ENCODE measurements around the gene SLC2A4RG.

The SLC2A4RG gene

GRCh38 chr20:63736893-63737694 lies 2.5 kb upstream of the SLC2A4RG start:
- no peak for DNase-seq (ENCODE audit: low read depth)

GRCh38 chr20:63737695-63737944 lies 2.0 kb upstream of the SLC2A4RG start:
- DNase-seq (ENCODE audit: low read depth): no peak
- no peak overlapping the region for H3K4me3 ChIP-seq (ENCODE audit: low read depth, low read length)

More at GRCh38 chr20:63736893-63737694, 2.5 kb upstream of the SLC2A4RG start:
- H3K4me3 ChIP-seq (ENCODE audit: low read depth, low read length): no peak overlapping the region

DNA sequence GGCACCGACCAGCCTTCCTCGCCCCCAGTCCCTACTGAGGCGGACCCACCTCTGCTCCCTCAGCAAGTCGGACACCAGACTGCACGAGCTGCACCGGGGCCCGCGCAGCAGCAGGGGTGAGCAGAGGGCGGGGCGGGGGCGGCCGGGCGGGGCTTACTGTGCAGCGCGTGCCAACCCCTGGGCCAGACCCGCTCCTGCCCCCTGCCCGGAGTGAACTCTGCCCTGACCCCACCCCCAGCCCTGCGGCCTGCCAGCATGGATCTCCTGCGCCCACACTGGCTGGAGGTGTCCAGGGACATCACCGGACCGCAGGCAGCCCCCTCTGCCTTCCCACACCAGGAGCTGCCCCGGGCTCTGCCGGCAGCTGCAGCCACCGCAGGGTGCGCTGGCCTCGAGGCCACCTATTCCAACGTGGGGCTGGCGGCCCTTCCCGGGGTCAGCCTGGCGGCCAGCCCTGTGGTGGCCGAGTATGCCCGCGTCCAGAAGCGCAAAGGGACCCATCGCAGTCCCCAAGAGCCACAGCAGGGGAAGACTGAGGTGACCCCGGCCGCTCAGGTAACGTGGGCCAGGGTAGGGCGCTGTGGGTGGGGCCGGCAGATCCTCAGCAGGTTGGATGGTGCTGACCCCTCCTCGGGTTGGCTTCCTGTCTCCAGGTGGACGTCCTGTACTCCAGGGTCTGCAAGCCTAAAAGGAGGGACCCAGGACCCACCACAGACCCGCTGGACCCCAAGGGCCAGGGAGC lies 1.5 kb upstream of the SLC2A4RG start:
- no peak for DNase-seq (ENCODE audit: low read depth)
- no peak overlapping the region for H3K4me3 ChIP-seq (ENCODE audit: low read depth, low read length)

DNA sequence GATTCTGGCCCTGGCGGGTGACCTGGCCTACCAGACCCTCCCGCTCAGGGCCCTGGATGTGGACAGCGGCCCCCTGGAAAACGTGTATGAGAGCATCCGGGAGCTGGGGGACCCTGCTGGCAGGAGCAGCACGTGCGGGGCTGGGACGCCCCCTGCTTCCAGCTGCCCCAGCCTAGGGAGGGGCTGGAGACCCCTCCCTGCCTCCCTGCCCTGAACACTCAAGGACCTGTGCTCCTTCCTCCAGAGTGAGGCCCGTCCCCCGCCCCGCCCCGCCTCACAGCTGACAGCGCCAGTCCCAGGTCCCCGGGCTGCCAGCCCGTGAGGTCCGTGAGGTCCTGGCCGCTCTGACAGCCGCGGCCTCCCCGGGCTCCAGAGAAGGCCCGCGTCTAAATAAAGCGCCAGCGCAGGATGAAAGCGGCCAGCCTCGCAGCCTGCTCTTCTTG lies 868 bp upstream of the SLC2A4RG start:
- H3K4me3 ChIP-seq (ENCODE audit: low read depth, low read length): peak overlapping the region; percentile 33
- DNase-seq (ENCODE audit: low read depth): peak; percentile 4

DNA sequence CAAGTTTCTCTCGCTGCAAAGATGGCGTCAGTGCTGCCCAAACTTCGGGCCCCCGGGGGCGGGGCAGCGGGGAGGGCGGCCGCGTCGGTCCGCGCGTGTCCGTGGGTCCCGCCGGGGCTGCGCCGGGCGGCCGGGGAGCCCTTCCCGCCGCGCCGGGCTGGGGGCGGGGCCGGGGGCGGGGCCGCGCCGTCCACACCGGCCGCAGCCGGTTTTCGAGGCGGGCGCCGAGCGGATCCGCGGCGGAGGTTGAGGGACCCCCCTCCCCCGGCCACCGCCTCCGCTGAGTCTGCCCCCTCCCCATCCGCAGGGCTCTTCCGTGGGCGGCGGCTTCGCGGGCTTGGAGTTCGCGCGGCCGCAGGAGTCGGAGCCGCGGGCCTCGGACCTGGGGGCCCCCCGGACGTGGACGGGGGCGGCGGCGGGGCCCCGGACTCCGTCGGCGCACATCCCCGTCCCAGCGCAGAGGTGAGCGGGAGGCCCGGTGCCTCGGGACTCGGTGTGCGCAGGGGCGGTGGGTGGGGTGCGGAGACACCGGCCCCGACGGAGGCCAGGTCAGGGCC lies 572 bp downstream of the SLC2A4RG start:
- peak overlapping the region; percentile 59 for H3K4me3 ChIP-seq (ENCODE audit: low read depth, low read length)
- DNase-seq (ENCODE audit: low read depth): no peak

GRCh38 chr20:63740627-63741353 lies 1.2 kb downstream of the SLC2A4RG start:
- H3K4me3 ChIP-seq (ENCODE audit: low read depth, low read length): peak overlapping the region; percentile 59
- DNase-seq (ENCODE audit: low read depth): peak; percentile 72

- H3K4me3 ChIP-seq (ENCODE audit: low read depth, low read length): peak overlapping the region; percentile 59
- DNase-seq (ENCODE audit: low read depth): no peak
Measured at GRCh38 chr20:63741354-63741675, 1.7 kb downstream of the SLC2A4RG start.

DNA sequence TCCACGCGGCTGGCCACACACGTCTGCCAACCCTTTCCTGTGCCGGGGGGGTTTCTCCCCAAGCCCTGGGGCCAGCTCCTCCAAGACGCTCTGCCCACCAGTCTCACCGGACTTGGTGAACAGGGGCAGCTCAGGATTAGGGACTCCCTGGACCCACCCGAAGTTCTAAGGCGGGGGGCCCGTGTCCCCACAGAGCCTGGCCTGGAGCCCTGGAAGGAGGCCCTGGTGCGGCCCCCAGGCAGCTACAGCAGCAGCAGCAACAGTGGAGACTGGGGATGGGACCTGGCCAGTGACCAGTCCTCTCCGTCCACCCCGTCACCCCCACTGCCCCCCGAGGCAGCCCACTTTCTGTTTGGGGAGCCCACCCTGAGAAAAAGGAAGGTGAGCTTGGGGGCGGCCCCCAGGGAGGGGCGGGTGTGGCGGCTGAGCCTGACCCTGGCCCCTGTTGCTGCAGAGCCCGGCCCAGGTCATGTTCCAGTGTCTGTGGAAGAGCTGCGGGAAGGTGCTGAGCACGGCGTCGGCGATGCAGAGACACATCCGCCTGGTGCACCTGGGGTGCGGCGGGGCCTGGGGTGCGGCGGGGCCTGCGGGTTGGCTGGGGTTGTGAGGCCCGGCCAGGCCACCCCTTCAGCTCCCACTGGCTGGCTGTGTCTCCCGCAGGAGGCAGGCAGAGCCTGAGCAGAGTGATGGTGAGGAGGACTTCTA lies 2.3 kb downstream of the SLC2A4RG start:
- peak overlapping the region; percentile 59 for H3K4me3 ChIP-seq (ENCODE audit: low read depth, low read length)
- DNase-seq (ENCODE audit: low read depth): no peak

DNA sequence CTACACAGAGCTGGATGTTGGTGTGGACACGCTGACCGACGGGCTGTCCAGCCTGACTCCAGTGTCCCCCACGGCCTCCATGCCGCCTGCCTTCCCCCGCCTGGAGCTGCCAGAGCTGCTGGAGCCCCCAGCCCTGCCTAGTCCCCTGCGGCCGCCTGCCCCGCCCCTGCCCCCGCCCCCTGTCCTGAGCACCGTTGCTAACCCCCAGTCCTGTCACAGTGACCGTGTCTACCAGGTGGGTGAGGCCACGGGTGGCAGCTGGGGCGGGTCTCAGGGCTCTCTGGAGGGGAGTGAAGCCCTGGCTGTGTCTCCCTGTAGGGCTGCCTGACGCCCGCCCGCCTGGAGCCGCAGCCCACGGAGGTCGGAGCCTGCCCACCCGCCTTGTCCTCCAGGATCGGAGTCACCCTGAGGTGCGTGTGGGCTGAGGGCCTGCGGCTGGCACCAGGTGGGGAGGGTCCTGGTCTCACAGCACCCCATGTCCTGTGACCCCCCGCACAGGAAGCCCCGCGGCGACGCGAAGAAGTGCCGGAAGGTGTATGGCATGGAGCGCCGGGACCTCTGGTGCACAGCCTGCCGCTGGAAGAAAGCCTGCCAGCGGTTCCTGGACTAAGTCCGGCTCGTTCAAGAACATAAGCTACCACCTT lies 2.9 kb downstream of the SLC2A4RG start:
- DNase-seq (ENCODE audit: low read depth): no peak
- no peak overlapping the region for H3K4me3 ChIP-seq (ENCODE audit: low read depth, low read length)

DNA sequence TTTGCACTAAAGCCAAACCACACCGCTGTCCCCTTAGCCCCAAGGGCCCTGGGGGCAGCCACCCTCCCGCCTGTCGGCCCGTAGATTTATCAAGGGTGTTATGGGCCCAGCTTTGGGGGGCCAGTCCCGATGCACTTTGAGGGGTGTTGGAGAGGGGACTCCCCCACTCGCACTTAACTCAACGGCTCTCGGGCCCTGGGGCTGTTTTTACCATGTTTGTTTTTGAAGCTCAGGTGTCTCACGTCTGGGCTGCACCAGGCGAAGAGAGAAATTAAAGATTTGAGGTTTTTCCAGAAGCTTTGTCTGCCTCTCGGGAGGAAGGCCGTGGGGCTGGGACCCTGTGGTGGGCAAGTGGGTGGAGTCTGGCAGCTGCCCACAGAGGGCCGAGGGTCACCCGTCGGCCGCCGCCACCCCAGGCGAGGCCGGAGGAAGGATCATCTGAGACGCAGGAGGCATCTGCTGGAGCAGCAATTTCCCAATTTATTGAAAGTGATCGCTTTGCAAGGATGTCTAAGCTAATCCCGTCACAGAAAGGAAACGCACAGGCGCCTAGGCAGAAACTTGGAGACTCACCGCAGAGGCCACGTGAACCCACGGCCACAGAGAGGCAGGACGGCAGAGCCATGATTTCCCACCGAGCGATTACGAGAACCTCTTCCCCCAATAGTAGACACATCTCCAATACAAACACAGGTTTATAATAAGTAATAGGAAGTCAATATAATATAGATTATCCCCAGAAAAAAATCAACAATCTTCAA lies 3.8 kb downstream of the SLC2A4RG start:
- no peak overlapping the region for H3K4me3 ChIP-seq (ENCODE audit: low read depth, low read length)
- DNase-seq (ENCODE audit: low read depth): no peak

- no peak for DNase-seq (ENCODE audit: low read depth)
- H3K4me3 ChIP-seq (ENCODE audit: low read depth, low read length): no peak overlapping the region
Measured at GRCh38 chr20:63744158-63744557, 4.6 kb downstream of the SLC2A4RG start.

GRCh38 chr20:63744574-63745423 lies 5.2 kb downstream of the SLC2A4RG start:
- H3K4me3 ChIP-seq (ENCODE audit: low read depth, low read length): no peak overlapping the region
- DNase-seq (ENCODE audit: low read depth): no peak

- no peak for DNase-seq (ENCODE audit: low read depth)
- H3K4me3 ChIP-seq (ENCODE audit: low read depth, low read length): no peak overlapping the region
Measured at GRCh38 chr20:63745424-63745805, 5.8 kb downstream of the SLC2A4RG start.

GRCh38 chr20:63745961-63746731 lies 6.6 kb downstream of the SLC2A4RG start:
- DNase-seq (ENCODE audit: low read depth): no peak
- H3K4me3 ChIP-seq (ENCODE audit: low read depth, low read length): no peak overlapping the region

DNA sequence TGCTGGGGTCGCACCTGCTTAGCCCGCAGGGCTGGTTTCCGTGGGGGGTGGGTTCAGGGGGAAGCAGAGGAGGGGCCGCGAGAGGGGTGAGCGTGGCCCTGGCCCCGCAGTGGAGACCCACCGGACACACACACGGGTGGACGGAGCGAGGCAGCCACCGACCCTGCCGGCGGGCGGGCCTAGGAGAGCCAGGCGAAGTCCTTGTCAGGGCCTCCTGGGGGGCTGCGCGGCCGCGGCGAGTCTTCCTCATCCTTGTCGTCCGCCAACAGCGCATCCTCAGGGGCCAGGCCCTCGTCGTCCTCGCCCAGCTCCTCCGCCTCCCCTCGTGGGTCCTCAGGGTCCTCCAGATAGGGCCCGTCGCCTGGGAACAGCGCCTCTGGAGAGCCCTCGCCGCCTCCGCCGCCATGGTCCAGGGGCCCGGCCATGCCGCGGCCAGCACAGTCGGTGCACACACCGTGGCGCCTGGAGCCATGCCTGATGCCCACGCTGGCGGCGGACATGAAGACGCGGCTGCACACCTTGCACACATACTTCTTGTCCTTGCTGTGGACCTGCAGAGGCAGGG lies 7.3 kb downstream of the SLC2A4RG start:
- no peak overlapping the region for H3K4me3 ChIP-seq (ENCODE audit: low read depth, low read length)

GRCh38 chr20:63747622-63748069 lies 8.1 kb downstream of the SLC2A4RG start:
- no peak overlapping the region for H3K4me3 ChIP-seq (ENCODE audit: low read depth, low read length)

More for the DNA sequence above, 7.3 kb downstream of the SLC2A4RG start:
- no peak for DNase-seq (ENCODE audit: low read depth)

More at GRCh38 chr20:63747622-63748069, 8.1 kb downstream of the SLC2A4RG start:
- no peak for DNase-seq (ENCODE audit: low read depth)
